B cell (primary cell): ENCODE results near the gene RIC3. TPM values are rescaled to one million over a fixed set of nuclear protein-coding genes. Genes with fewer than 3 reads are reported as not detected.

Experiments used
- ATAC-seq: fragments of 200-7000 bp; cut with Tn5 transposase; one replicate; pipeline ENCODE4 v1.10.0; 2021; ENCODE audit warnings: low read depth, mild to moderate bottlenecking, moderate number of reproducible peaks, moderate library complexity
- CTCF ChIA-PET: fragments of 350-600 bp; sonication (Branson Sonifier 250); formaldehyde crosslinking; loops from one replicate; lab custom pipeline; 2021; ENCODE audit warnings: antibody characterized with exemption, inconsistent platforms; lab: Charles Lee
- POLR2A ChIA-PET: fragments of 350-600 bp; sonication (Branson Sonifier 250); formaldehyde crosslinking; loops from one replicate; lab custom pipeline; 2021; ENCODE audit warnings: antibody characterized with exemption; lab: Charles Lee
- DNase-seq: peaks from one replicate; pipeline ENCODE4 v3.0.0; 2013
- H2AFZ ChIP-seq: 2 replicates; pipeline ENCODE4 v1.6.1; 2012; ENCODE audit warnings: mild to moderate bottlenecking, low read depth, low read length; ENCODE audit not compliant: insufficient read depth, poor library complexity, severe bottlenecking
- H3K27ac ChIP-seq, 2 donors: 1 replicate in 1 of 2; 2 replicates in 1 of 2; pipeline ENCODE4 v1.5.1; 2012 to 2013; ENCODE audit warnings: low read length in 2 of 2, mild to moderate bottlenecking in 2 of 2, moderate library complexity in 1 of 2
- H3K27me3 ChIP-seq, 4 experiments: fragments of 200-600 bp in 1 of 4; sonication (generic) in 1 of 4; replicated peaks in 1 of 4; 1 replicate in 2 of 4; 2 replicates in 2 of 4; pipeline versions ENCODE4 v1.6.1 to v1.7.0; 2013 to 2016; ENCODE audit warnings: low read length in 3 of 4, mild to moderate bottlenecking in 2 of 4, mixed read lengths in 1 of 4, moderate library complexity in 1 of 4; ENCODE audit not compliant: insufficient read depth in 4 of 4, control insufficient read depth in 3 of 4; ENCODE audit errors: control extremely low read depth in 1 of 4
- H3K36me3 ChIP-seq, 2 experiments: replicated peaks in 1 of 2; 1 replicate in 1 of 2; 2 replicates in 1 of 2; pipeline versions ENCODE4 v1.6.1 to v1.7.1; 2013; ENCODE audit warnings: low read length in 1 of 2; ENCODE audit not compliant: insufficient read depth in 2 of 2, control insufficient read depth in 1 of 2; ENCODE audit errors: control extremely low read depth in 1 of 2, extremely low read depth in 1 of 2
- H3K4me1 ChIP-seq, 2 donors: fragments of 200-600 bp in 1 of 2; sonication (generic) in 1 of 2; 1 replicate in 1 of 2; 2 replicates in 1 of 2; pipeline versions ENCODE4 v1.5.1 to v1.6.1; 2013 to 2017; ENCODE audit warnings: low read length in 2 of 2; ENCODE audit not compliant: control insufficient read depth in 2 of 2, insufficient read depth in 2 of 2
- H3K4me2 ChIP-seq: replicated peaks from 2 replicates; pipeline ENCODE3; 2012; ENCODE audit warnings: mild to moderate bottlenecking, low read depth, low read length; ENCODE audit not compliant: poor library complexity, severe bottlenecking
- H3K4me3 ChIP-seq, 5 experiments: fragments of 200-600 bp in 1 of 5; sonication (generic) in 1 of 5; 1 replicate in 3 of 5; 2 replicates in 2 of 5; pipeline versions ENCODE4 v1.5.1 to v1.7.0; 2011 to 2016; ENCODE audit warnings: low read length in 4 of 5, mild to moderate bottlenecking in 4 of 5, low read depth in 2 of 5, control low read depth in 1 of 5, moderate library complexity in 1 of 5; ENCODE audit not compliant: insufficient read depth in 1 of 5; ENCODE audit errors: control extremely low read depth in 1 of 5, extremely low read depth in 1 of 5
- H3K79me2 ChIP-seq: fragments of 200-600 bp; sonication (generic); one replicate; pipeline ENCODE4 v1.6.0; 2016; ENCODE audit warnings: low read length; ENCODE audit not compliant: control insufficient read depth, insufficient read depth
- H3K9ac ChIP-seq: fragments of 200-600 bp; sonication (generic); 2 replicates; pipeline ENCODE4 v1.6.1; 2017; ENCODE audit warnings: mild to moderate bottlenecking, low read length, moderate library complexity
- H3K9me3 ChIP-seq, 3 donors: one replicate each; pipeline versions ENCODE4 v1.6.1 to v1.7.1; 2013; ENCODE audit warnings: low read length in 2 of 3; ENCODE audit not compliant: control insufficient read depth in 2 of 3, insufficient read depth in 1 of 3; ENCODE audit errors: control extremely low read depth in 1 of 3
- H4K20me1 ChIP-seq: 2 replicates; pipeline ENCODE4 v1.6.0; 2012; ENCODE audit warnings: mild to moderate bottlenecking, low read length; ENCODE audit not compliant: insufficient read depth, control insufficient read depth, poor library complexity, severe bottlenecking
- H3K27ac Mint-ChIP-seq: one replicate; pipeline ENCODE4 v1.8.0; 2021; ENCODE audit warnings: mixed read lengths
- H3K27me3 Mint-ChIP-seq: one replicate; pipeline ENCODE4 v1.8.0; 2021; ENCODE audit warnings: mixed read lengths
- H3K4me1 Mint-ChIP-seq: one replicate; pipeline ENCODE4 v1.8.0; 2021; ENCODE audit warnings: mixed read lengths
- H3K4me3 Mint-ChIP-seq: one replicate; pipeline ENCODE4 v1.8.0; 2021; ENCODE audit warnings: mixed read lengths
- H3K9me3 Mint-ChIP-seq: one replicate; pipeline ENCODE4 v1.8.0; 2022; ENCODE audit warnings: mixed read lengths; ENCODE audit not compliant: insufficient read depth
- EZH2 ChIP-seq: IDR thresholded peaks from 2 replicates; pipeline ENCODE4 v1.6.1; 2012; ENCODE audit warnings: borderline replicate concordance, low read depth, mild to moderate bottlenecking, moderate library complexity, low read length; ENCODE audit not compliant: insufficient read depth, poor library complexity, severe bottlenecking
- WGBS: methylation state at CpG from one replicate; pipeline ENCODE4 v1.1.5; 2013; ENCODE audit warnings: missing lambda C conversion rate; ENCODE audit not compliant: insufficient coverage; 5-methylcytosine and 5-hydroxymethylcytosine counted together
- intact Hi-C: fragments of 100-400 bp; cut with micrococcal nuclease; formaldehyde crosslinking; loops from one replicate; pipeline ENCODE4 v1.10.0; 2022
- polyA plus RNA-seq: library from polyadenylated mRNA; depleted of rRNA; stranded (reverse); fragments of >200 nt; gene quantifications from 2 replicates; pipeline ENCODE4 v1.2.3, GENCODE V29; 2012
- total RNA-seq, 2 donors: library from RNA; stranded (reverse); fragments of 120-200 nt in 1 of 2; gene quantifications; 1 replicate in 1 of 2; 2 replicates in 1 of 2; pipeline versions ENCODE4 v1.2.3 to v1.2.4, GENCODE V29; 2013 to 2022
- TF ChIP-seq, protein P1 (sequence below): fragments of 200-600 bp; IDR thresholded peaks from one replicate; pipeline ENCODE4 v1.8.0; 2022; ENCODE audit warnings: antibody characterized with exemption, mild to moderate bottlenecking

RIC3 gene
- total and polyA plus RNA-seq, 2 donors (not counting 1 experiment from before 2014, with no cell fraction given): 62.4 to 74.6 TPM

DNA sequence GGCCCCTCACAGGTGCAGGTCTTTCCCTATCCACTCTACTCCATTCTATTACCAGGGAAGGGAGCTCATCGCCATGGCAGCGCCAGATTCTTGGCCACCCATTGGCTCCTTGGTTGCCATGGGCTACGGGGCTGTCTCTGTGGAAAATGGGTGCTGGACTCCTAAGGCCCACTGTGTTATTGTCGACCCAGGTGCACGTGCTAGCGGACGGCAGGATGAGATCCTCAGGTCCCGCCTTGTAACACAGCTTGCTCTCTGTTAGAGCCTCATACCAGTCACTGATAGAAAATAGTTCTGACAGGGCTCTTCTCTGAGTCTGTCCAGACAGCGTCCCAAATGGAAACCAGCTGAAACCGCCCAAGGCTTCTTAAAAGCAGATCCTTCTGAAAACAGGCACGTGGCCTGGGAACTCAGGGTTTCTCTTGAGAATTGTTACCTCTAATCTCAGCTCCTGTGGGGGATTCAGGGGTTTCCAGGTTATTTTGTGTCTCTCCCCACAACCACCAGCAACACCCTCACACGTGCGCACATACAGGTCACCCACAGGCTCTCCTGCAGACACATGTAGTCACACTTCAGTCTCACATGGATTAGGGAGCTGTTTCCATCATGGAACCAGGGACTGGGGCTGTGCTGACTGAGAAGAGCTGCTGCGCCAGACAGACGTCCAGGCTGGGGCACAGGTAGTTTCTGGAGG is 86.3 kb downstream of the RIC3 start:
- Mint-ChIP-seq H3K27ac (no peak overlapping the region), H3K4me1 (peaks cover 10% of the 10 kb centered on the region), H3K9me3 (no peaks in the 10 kb centered on the region), H3K27me3 (peaks cover 61% of the 10 kb centered on the region), H3K4me3 (peak overlapping the region; percentile 72)
- H3K27ac ChIP-seq: no peak overlapping the region
- WGBS: 95% methylated on average over 10 of the region's 15 CpGs
- H3K4me3 ChIP-seq: no peak overlapping the region
- H3K36me3 ChIP-seq: no peaks in the 10 kb centered on the region
- ChIA-PET POLR2A (no interaction called here), CTCF (interaction anchor here (0.9 to 1.4 kb wide), 2 partner anchors 11 to 49 kb away, joined by 3 to 4 read pairs; no protein-coding TSS in a partner anchor)
- no peak for ATAC-seq
- peaks cover 0 to 47% (median 17%) of the 10 kb centered on the region in 4 experiments for H3K27me3 ChIP-seq
- H3K4me2 ChIP-seq: no peak overlapping the region
- no peak for TF ChIP-seq EZH2
- TF ChIP-seq, protein P1, sequence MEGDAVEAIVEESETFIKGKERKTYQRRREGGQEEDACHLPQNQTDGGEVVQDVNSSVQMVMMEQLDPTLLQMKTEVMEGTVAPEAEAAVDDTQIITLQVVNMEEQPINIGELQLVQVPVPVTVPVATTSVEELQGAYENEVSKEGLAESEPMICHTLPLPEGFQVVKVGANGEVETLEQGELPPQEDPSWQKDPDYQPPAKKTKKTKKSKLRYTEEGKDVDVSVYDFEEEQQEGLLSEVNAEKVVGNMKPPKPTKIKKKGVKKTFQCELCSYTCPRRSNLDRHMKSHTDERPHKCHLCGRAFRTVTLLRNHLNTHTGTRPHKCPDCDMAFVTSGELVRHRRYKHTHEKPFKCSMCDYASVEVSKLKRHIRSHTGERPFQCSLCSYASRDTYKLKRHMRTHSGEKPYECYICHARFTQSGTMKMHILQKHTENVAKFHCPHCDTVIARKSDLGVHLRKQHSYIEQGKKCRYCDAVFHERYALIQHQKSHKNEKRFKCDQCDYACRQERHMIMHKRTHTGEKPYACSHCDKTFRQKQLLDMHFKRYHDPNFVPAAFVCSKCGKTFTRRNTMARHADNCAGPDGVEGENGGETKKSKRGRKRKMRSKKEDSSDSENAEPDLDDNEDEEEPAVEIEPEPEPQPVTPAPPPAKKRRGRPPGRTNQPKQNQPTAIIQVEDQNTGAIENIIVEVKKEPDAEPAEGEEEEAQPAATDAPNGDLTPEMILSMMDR: no peak
- H3K79me2 ChIP-seq: no peaks in the 10 kb centered on the region
- no peaks in the 10 kb centered on the region for H4K20me1 ChIP-seq
- intact Hi-C loops: no loop called here
- peaks cover 11 to 12% of the 10 kb centered on the region in 2 donors for H3K4me1 ChIP-seq
- peaks cover 0 to 2% (median 0%) of the 10 kb centered on the region in 3 donors for H3K9me3 ChIP-seq
- no peak for DNase-seq
- no peak overlapping the region for H3K9ac ChIP-seq
- no peak overlapping the region for H2AFZ ChIP-seq

DNA sequence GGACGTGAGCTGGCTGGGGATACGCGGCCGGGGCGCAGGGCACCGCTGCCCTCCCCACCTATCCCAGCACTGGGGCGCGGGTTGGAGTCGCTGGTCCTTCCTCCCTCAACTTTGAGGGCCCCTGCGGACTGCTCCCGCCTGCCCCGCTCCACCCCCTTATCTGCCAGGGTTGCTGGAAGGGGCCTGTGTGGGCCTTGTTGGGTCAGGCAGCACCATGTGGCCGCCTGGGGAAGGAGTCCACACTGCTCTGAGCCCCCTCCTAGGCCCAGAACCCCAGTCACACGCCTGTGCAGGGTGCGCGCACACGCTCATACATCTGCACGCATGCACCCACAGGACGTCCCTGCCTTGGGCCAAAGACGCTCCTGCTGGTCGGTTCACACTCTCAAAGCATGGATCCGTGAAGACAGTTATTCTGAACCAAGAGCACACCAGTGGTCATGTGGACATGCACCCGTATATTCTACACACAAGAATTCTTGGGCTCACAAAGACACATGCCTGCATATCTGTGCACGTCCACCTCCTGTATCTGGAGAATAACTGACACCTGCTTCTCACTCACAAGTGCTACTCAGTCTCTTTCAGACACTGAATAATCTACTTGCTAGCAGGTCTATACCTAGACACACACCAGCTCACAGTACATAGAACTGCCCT is 87.1 kb downstream of the RIC3 start:
- no peak overlapping the region for H3K4me3 ChIP-seq
- H3K9me3 ChIP-seq: peaks cover 0 to 2% (median 0%) of the 10 kb centered on the region in 3 donors
- no peak for DNase-seq
- no peaks in the 10 kb centered on the region for H3K79me2 ChIP-seq
- ChIA-PET POLR2A (no interaction called here), CTCF (interaction anchor here (1.1 kb wide), 1 partner anchor 18 kb away, joined by 3 read pairs; no protein-coding TSS in a partner anchor)
- ATAC-seq: no peak
- 54% methylated on average over 24 of the region's 24 CpGs for WGBS
- no peak overlapping the region for H2AFZ ChIP-seq
- H3K4me1 Mint-ChIP-seq: peaks cover 10% of the 10 kb centered on the region
- TF ChIP-seq EZH2: no peak
- TF ChIP-seq, protein P1: no peak
- peak overlapping the region; percentile 72 for H3K4me3 Mint-ChIP-seq
- H3K27me3 Mint-ChIP-seq: peaks cover 60% of the 10 kb centered on the region
- H3K27ac ChIP-seq: no peak overlapping the region
- no peaks in the 10 kb centered on the region for H4K20me1 ChIP-seq
- H3K4me2 ChIP-seq: peak overlapping the region; percentile 72
- H3K27ac Mint-ChIP-seq: no peak overlapping the region
- no peaks in the 10 kb centered on the region for H3K9me3 Mint-ChIP-seq
- peaks cover 11 to 12% of the 10 kb centered on the region in 2 donors for H3K4me1 ChIP-seq
- H3K9ac ChIP-seq: no peak overlapping the region
- H3K27me3 ChIP-seq: peaks cover 0 to 47% (median 17%) of the 10 kb centered on the region in 4 experiments
- intact Hi-C loops: no loop called here
- no peaks in the 10 kb centered on the region for H3K36me3 ChIP-seq
